GM12874 (cell line): ENCODE results near the gene CREM.

Experiments
- TF ChIP-seq, protein P1 (sequence below): IDR thresholded peaks from 2 replicates; pipeline ENCODE4 v1.5.1; 2011; ENCODE audit warnings: low read depth, mild to moderate bottlenecking, control low read depth, low read length, moderate library complexity; ENCODE audit not compliant: insufficient read depth

CREM gene

DNA sequence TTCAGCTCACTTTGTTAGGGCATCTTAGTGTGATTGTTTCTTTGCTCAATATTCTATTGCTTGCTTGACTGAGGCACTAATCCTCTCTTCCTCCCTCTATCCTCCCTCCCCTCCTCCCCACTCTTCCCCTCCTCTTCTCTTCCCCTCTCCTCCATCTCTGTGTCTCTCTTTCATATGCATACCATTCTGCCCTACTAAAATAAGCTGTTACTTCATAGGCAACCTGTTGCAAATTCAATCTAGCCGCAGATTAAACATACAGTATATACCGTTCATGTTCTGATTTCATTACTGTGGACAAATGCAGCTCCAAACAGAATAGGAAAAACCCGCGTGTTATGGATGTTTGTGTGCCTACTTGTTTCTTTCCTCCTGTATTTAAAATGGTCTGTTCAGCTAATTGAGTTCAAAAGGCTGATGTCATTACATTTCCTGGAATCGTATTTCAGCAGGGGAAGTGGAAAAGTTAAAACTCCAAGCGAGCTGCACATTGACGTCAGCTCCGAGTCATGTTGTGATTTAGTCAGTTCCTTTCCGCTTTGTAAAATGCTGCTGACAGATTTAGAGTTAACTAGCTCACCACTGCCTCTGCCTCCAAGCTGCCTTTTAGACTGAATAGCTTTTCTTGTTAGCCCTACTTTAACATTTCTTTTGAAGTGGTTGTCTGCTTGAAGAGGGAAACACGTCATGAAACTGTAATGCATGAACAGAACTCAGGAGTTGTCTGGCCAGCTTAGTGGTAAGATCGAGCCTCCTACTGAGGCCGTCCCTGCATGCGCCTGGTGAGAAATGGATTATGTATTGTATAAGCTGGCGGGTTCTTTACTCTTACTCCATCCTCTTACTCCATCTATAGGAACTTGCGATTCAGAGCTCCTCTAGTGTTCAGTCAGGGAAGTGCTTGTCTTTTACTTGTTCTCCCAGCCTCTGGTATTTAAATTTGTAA, 69.0 kb downstream of the CREM start:
- TF ChIP-seq, protein P1, sequence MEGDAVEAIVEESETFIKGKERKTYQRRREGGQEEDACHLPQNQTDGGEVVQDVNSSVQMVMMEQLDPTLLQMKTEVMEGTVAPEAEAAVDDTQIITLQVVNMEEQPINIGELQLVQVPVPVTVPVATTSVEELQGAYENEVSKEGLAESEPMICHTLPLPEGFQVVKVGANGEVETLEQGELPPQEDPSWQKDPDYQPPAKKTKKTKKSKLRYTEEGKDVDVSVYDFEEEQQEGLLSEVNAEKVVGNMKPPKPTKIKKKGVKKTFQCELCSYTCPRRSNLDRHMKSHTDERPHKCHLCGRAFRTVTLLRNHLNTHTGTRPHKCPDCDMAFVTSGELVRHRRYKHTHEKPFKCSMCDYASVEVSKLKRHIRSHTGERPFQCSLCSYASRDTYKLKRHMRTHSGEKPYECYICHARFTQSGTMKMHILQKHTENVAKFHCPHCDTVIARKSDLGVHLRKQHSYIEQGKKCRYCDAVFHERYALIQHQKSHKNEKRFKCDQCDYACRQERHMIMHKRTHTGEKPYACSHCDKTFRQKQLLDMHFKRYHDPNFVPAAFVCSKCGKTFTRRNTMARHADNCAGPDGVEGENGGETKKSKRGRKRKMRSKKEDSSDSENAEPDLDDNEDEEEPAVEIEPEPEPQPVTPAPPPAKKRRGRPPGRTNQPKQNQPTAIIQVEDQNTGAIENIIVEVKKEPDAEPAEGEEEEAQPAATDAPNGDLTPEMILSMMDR = peak; percentile 76

DNA sequence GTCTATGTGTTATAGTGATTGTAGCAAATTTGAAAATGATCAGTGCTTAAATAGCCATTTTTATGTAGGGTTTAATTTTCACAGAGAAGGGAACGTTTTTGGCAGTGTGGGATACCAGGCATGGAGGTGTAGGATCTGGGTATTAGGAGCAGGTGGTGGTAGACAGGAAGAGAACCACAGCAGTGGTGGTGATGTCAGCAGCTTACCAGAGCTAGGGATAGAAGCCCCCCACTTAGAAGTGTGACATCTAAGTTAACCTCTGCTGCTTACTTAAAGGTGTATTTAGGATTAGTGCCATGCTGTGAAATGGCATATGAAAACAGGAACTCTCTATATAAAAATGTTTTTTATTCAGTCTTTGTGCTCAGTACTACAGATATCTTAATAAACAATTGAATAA, 73.8 kb downstream of the CREM start:
- TF ChIP-seq, protein P1 = no peak

DNA sequence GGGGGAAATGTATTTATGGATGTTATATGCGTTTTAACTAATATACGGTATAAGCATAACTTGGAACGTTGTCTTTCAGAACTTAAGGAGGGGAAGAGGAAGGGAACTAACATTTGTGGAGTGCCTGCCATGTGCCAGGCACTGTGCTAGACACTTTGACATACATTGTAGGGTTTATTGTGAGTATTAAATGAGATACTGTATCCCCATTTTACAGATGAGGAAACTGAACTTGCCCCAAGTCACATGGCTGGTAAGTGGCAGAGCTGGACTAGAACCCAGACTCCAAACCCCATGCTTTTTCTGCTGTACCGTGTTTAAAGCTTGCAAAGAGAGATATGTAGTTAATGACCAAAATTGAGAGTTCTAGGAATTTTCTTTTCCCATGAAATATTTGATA, 74.6 kb downstream of the CREM start:
- TF ChIP-seq, protein P1 = no peak

DNA sequence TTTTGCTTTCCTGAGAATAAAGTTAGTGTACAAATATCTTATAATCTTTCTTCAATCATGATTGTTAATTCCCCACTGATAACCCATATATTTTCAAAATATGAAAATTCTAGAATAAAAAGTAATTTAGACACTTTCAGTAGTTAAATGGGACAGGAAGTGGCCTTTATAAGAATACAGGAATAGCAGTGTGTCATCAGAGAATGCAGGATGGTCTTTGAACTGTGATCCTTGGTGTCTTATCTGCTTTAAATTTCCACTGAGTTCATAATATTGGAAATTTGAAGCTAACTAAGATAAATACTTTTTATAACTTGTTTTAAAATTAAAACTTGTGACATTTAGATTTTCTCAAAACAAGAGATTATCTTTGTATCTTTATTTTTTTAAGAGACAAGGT, 75.4 kb downstream of the CREM start:
- TF ChIP-seq, protein P1 = no peak

DNA sequence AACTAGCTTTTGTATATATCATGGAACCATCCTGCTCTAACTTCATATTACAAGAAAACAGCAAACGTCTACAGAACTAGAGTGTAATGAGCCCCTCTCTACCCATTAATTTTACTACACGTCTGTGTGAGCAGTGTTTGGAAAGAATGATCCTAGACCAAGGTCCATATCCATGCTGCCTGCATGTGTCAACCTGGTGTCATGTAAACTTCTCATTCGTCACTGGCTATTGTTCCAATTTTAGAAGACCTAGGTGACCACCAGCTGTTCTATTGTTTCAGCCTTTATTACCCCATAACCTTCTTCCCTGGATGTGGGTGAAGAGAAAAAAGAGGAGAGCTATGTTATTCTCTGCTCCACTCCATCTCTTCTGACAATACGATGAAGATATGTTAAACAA, 77.1 kb downstream of the CREM start:
- TF ChIP-seq, protein P1 = no peak

DNA sequence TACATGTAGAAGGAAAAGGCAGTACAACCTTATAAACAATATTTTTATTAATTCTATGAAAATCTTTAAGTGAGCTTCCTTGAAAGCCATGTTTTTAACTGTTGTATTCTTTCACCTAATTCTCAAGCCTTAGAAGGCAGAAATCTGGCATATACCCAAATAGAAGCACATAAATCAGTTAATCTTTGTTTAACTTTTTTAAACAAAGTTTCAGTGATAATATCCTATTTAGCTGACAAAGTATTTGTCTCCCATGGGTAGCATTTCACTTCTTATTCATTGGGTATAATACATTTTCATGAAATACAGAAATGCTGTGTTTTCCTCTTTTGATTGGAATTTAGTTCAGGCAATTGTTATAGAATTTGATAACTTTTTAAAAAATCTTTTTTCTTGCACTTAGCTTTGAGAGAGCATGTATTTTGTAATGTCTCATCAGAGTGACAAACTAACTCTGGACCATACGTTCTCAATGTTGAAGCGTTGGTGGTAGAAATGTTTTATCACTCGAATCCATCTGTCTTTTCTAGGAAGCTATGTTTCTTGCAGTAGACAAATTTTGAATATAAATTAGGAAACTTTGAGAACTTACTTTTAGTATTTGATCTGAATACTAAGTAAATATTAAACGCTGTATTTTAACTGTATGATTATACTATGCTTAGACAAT, 78.1 kb downstream of the CREM start:
- TF ChIP-seq, protein P1 = no peak

DNA sequence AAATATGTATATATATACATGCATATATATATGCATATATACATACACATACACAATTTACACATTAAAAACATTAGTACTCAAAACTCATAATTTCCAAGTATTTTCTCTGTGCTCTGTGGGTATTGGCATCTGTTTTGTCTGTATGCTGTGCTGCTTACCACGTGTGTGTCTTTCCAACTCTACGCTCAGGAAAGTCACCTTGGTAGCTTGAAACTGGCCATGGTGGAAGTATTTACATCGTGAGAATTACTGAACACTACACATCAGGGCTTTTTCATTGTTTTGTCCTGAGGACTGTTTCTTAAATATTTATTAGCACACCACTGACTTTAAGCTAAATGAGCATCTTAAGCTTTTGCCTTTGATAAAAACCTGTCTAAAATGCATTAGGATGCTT, 79.6 kb downstream of the CREM start:
- TF ChIP-seq, protein P1 = no peak
